GM18867 (cell line): ENCODE measurements around the gene CBX7.

Source experiments
- ATAC-seq: cut with Tn5 transposase; IDR thresholded peaks from one replicate; pipeline ENCODE4 v1.9.1; 2021; ENCODE audit warnings: mild to moderate bottlenecking, moderate library complexity; ENCODE audit not compliant: unreplicated experiment

CBX7 gene

DNA sequence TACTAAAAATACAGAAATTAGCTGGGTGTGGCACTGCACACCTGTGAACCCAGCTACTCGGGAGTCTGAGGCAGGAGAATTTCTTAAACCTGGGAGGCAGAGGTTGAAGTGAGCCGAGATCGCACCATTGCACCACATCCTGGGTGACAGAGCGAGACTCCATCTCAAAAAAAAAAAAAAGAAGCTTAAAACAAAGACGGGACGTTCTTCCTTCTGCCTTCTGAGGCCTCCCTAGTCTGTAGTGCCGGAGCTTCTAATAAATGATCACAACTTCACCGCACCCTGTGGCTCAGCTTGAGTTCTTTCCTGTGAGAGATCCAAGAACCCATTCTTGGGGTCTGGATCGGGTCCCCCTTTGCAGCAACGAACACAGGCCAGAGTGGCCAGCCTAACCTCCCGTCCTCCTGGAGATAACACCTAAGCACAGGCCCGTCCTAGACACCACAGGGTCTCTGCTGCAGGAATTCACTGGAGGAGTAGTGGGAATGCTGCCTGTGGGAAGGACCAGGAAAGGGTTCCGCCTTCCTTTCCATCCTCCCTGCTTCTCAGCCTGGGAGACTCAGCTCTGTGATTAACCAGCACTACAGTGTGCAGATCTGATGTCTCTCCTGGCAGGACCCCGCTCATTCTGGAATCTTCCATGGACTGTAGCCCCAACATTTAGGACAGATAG, 57.6 kb downstream of the CBX7 start:
- ATAC-seq, result no peak

DNA sequence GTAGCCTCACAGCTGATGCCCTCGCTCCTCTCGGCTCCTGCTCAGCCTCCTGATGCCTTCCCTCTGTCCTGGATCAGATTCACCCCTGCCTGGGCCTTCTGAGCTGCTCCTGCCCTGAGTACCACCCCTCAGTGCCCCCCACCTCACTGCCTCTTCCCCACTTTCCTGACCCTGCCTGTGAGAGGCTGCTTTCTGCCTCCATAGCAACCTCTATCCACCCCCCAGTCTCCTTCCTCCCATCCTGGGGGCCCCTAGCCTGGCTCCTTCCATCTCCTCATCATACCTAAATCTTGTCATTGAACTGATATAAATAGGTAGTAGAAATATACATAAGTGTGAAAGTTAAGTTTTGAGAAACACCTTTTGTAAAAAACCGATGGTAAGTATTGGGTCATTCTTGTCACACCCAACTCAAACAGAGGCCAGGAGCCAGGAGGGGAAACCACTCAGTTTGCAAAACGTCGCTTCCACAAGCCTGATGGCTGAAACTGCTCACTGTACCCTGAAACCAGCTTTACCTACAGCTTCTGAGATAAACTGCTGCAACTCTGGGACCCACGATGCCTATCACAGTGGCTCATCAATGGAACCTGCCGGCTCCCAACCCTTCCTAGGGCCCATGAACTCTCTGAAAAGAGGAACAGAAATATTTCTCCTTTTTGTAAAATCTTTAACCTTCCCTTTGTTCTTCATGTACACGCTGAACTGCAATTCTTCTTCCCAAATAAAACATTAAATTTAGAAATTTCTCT, 60.2 kb downstream of the CBX7 start:
- no peak for ATAC-seq

DNA sequence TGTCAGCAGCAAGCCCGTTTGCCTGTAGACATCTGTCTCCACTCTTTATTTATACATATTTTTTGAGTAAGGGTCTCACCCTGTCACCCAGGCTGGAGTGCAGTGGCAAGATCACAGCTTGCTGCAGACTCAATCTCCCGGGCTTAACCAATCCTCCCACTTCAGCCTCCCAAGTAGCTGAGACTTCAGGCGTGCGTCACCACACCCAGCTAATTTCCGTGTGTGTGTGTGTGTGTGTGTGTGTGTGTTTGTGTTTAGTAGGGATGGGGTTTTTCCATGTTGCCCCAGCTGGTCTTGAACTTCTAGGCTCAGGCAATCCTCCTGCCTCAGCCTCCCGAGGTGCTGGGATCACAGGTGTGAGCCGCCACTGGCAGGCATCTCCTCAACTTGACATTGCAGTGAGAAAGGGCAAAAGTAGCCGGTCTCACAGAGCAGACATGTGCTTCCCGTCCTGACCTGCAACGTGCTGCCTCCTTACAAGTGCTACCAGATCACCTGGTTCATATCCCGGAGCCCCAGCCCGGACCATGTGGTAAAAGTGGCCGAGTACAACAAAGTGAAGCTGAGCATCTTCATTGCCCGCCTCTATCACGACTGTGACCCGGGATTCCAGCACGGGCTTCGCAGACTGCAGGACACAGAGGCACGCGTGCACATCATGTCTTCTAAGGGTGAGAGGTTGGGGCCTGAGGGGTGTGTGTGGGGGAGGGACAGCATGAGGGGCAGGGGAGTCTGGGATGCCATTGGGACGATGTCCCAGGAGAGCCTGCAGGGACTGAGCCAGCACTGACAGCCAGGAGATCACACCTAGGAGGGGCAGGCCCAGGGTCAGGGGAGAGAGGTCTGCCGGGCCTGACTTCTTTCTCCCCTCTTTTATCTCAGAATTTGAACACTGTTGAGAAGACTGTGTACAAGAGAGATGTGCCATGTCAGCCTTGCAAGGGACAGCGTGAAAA, 61.1 kb downstream of the CBX7 start:
- ATAC-seq, result no peak

DNA sequence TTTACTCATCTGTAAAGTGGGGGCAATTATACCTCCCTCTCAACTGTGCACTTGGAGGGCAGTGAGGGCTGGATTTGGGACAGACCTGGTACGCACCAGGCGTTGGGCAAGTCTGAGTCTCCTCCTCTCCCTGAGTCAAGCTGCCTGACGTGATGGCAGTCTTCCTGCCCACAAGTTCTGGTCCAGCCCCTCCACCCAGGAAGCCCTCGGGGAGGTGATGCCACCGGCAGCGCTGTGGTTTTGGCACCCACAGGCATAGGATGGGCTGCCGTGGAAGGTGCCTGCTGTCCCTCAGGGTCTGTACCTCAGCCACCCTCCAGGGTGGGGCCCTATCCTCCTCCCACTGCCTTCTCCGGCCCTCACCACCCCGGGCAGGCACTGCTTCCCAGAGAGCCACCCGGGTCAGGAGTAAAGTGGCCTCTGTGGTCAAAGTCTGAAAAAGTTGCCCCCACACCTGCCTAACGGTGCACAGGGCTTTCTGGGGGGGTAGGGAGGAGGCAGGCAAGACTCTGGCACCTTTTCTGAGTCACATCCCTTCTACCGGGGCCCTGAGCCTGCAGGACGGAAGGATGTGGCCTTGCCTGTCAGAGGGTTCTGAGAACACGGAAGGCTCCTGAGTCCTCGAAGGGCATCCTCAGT, 61.9 kb downstream of the CBX7 start:
- no peak for ATAC-seq

DNA sequence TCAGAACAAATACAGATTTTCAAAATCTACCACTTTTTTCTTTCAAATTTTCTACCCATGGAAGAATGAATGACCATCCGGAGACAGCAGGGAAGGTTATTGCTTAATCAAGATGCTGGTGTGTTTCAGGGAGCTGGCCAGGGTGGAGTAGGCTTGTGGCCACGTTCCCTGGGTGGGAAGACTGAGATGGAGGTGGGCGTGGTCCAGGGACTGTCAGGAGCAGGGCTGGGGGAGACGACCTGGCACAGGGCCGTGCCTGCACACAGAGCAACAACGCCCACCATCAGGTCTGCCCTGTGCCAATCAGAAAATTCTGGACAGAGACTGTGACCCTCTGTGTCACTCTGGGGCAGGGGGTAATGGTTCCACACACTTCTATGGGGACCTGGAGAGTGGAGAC, 62.6 kb downstream of the CBX7 start:
- no peak for ATAC-seq

DNA sequence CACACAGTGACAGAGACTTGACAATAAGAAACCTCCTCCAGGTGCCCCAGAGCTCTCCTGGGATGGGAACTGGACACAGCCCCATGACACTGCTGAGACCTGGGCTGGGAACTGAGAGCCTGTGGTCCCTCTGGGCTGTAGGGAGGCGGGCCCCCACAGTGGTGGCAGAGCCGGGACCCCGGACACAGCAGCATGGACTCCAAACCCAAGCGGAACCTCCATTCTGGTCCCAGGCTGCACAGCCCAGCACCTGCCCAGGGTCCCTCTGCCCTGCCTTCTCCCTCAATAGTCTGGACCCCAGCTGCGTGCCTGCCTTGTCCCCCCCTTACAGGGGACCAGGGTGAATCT, 63.8 kb downstream of the CBX7 start:
- ATAC-seq, result no peak

DNA sequence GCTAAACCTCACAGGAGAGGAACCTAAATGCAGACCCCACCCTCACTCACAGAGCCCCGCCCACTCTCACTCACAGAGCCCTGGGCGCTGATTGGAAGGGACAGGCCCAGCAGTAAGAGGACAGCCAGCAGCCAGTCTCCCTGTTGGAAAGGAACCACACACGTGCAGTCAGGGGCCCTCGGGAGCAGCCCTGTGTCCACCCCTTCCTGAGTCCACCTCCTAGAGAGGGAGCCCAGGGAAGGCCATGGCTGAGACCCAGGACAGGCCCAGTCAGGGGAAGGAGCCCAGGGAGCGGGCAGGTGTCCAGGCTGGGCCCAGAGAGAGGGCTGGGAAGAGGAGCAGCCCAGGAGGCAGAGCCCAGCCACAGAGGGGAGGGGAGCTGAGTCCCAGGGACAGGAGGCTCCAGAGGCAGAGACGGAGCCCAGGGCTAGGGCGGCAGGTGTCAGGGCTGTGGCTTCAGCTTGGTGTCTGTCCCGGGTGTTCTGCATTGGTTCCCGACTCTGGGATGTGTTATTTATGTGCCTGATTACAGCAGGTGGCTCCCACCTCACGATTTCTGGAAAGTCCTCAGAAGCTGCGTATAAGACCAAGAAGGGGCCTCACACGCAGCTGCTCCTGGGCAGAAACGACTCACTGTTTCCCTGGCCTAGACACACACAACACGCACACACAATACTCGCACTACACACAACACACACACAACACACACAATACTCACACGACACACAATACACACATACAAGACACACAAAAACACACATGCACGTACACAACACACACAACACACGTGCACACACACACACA, 64.4 kb downstream of the CBX7 start:
- ATAC-seq, result no peak

DNA sequence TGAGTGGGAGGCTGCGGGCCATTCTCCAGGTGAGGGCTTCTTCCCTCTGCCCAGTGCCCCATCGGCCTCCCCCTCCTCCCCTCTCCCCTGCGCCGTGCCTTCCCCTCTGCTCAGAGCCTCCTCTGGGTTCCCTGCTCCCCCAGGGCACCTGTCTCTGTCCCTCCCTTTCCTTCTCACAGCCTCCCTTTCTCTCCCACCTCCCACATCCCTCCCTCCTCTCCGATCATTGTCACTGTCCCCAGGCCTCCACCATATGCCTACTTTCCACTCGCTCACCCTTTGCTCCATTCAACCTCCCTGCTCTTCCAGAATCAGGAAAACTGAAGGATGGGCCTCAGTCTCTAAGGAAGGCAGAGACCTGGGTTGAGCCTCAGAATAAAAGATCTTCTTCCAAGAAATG, 65.4 kb downstream of the CBX7 start:
- ATAC-seq, result no peak

DNA sequence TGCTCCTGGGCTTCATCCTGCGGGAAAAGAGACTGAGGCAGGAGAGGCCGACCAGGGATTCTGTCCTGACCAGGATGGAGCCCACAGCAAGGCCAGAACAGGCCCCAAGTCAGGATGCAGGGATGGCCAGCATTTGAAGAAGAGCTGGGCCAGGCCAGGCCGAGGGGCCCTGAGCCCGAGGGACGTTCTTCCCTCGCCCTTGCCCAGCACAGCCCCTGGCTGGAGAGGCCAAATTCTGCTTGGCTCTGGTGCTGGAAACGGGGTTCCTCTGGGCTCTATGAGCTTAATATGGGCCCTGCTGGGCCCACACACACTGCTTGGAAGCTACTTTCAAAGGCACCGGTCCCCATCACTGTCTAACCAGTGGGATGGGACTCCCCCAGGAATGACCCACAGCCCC, 67.8 kb downstream of the CBX7 start:
- no peak for ATAC-seq

DNA sequence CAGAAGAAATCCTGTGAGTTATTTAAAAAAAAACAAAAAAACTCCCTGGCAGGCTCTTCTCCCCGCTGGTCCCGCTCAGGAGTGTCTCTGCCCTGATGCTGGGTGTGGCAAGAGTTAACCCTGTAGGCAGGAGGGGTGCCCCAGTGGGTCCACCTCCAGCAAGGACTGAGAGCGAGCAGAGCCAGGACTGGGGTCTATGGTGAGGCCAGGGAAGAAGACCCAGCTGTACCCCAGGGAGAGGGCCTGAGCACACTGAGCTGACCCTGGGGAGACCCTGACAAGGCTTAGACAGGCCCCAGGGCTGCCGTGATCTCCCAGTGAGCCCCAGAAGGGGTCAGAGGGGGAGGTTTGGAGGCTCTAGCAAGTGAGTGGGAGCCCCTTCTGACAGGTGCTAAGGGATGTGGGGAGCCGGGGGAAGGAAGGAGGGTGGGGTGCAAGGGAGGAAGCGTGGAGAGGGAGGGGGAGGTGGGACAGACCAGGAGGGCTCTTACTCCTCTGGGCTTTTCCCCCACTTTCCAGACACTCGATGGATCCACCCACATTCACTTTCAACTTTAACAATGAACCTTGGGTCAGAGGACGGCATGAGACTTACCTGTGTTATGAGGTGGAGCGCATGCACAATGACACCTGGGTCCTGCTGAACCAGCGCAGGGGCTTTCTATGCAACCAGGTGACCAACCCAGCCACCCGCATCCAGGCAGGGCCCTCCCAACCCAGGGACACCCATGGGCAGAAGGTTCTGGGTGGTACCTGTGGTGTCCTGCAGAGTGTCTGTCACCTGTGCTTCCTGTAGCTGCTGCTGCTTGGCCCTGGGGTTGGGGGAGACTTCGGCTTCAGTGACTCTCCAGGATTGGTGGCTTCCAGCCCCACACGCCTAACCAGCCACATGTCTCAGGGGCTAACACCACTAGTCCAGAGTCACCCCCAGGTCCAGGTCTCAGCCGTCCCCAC, 69.0 kb downstream of the CBX7 start:
- no peak for ATAC-seq

DNA sequence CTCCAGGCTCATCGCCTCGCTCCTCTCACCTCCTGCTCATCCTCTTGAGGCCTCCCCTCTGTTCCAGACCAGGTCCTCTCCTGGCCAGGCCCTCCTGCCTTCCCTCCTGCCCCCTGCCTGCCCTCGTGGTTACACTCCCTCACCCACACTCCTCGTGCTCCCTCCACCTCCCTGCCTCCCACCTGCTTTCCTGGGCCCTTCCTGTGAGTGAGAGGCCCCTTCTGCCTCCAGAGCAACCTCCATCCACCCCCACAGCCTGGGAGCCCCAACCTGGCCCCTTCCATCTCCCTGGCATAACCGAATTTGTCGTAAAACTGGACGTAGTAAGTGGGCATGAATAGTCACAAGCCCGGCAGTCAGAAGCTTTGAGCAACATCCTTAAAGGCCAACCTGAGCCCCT, 70.9 kb downstream of the CBX7 start:
- no peak for ATAC-seq

DNA sequence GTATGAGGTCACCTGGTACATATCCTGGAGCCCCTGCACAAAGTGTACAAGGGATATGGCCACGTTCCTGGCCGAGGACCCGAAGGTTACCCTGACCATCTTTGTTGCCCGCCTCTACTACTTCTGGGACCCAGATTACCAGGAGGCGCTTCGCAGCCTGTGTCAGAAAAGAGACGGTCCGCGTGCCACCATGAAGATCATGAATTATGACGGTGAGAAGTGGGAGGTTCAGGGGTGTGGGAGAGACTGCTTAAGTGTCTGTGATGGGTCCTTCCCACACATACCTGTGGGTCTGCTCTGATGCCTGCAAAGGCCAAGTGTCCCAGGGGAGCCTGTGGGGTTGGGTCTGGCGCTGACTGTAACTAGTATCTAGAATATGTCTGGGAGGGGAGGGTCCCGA, 71.5 kb downstream of the CBX7 start:
- no peak for ATAC-seq
